ENCODE results near the gene ZNF189.

The ZNF189 gene

DNA sequence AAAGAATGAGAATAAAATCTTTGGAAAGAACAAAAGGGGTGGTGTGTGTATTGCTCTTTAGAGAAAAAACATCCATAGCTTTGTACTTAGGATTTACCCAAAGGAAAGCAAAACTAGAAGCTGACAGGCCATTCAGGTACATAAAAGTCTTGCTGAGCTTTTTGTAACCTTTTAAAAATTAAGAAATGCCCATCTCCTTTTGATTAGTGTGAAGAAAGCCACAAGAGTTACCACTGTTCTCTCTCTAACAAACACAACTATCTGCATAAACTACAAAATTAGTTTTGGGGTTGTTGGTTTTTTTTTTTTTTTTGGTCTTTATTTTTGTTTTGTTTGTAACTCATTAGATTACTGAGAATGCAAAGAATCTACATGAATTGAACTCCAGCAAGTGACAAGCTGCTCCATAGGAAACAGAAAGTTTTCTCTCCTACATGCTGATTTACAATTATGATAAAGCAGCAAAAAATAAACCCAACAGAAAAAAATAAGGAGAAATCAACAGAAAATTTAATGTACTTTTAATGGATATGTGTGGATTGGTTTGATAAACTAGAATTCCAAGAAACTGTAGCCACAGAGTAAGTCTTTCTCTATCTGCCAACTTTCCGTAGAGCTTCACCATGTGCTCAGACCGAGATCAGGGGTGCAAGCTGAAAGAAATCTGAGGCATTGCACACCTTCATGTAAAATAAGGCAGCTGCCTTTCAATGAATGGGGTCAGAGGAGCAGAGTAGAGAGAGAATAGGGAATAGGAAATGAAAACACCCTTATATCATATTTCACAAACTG lies 26.1 kb upstream of the ZNF189 start:
- Mint-ChIP-seq H3K36me3 (ENCODE audit: low read depth) (no peaks in the 10 kb centered on the region), H3K27ac (peak overlapping the region; percentile 38 to 64 (median 49)), H3K4me1 (peaks cover 20% of the 10 kb centered on the region), H3K27me3 (ENCODE audit: low read depth) (no peaks in the 10 kb centered on the region), H3K9me3 (peaks cover 11% of the 10 kb centered on the region), H3K4me3 (no peak overlapping the region)
- TF ChIP-seq, protein P1, sequence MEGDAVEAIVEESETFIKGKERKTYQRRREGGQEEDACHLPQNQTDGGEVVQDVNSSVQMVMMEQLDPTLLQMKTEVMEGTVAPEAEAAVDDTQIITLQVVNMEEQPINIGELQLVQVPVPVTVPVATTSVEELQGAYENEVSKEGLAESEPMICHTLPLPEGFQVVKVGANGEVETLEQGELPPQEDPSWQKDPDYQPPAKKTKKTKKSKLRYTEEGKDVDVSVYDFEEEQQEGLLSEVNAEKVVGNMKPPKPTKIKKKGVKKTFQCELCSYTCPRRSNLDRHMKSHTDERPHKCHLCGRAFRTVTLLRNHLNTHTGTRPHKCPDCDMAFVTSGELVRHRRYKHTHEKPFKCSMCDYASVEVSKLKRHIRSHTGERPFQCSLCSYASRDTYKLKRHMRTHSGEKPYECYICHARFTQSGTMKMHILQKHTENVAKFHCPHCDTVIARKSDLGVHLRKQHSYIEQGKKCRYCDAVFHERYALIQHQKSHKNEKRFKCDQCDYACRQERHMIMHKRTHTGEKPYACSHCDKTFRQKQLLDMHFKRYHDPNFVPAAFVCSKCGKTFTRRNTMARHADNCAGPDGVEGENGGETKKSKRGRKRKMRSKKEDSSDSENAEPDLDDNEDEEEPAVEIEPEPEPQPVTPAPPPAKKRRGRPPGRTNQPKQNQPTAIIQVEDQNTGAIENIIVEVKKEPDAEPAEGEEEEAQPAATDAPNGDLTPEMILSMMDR (IDR thresholded peaks at IDR 0.05; ENCODE audit: unreplicated experiment in 3 of 3), result no peak

DNA sequence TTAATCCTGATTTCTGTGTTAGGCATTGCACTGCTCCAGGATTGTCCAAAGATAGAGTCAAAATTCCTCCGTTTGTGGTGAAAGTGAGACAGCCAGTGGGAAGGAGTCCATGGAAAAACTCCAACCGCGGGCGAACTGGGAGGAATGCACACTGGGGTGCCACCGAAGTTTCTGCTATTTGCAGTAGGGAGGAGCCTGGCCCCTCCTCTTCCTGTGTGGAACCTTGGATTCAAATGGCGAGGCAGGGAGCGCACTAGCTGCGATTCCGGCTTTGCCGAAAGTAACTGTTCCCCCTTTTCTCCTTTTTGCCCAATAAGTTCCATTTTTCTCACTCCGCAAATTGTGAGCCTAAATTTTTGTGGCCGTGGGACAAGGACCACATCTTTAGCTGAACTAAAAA lies 23.1 kb upstream of the ZNF189 start:
- H3K4me3 Mint-ChIP-seq, result no peak overlapping the region
- H3K27me3 Mint-ChIP-seq (ENCODE audit: low read depth), result no peaks in the 10 kb centered on the region
- H3K36me3 Mint-ChIP-seq (ENCODE audit: low read depth), result no peaks in the 10 kb centered on the region
- peak overlapping the region in 1 of 3 experiments; percentile 26 for H3K27ac Mint-ChIP-seq
- peaks cover 25% of the 10 kb centered on the region for H3K9me3 Mint-ChIP-seq
- TF ChIP-seq, protein P1 (IDR thresholded peaks at IDR 0.05; ENCODE audit: unreplicated experiment in 3 of 3), result no peak
- peaks cover 20% of the 10 kb centered on the region for H3K4me1 Mint-ChIP-seq

DNA sequence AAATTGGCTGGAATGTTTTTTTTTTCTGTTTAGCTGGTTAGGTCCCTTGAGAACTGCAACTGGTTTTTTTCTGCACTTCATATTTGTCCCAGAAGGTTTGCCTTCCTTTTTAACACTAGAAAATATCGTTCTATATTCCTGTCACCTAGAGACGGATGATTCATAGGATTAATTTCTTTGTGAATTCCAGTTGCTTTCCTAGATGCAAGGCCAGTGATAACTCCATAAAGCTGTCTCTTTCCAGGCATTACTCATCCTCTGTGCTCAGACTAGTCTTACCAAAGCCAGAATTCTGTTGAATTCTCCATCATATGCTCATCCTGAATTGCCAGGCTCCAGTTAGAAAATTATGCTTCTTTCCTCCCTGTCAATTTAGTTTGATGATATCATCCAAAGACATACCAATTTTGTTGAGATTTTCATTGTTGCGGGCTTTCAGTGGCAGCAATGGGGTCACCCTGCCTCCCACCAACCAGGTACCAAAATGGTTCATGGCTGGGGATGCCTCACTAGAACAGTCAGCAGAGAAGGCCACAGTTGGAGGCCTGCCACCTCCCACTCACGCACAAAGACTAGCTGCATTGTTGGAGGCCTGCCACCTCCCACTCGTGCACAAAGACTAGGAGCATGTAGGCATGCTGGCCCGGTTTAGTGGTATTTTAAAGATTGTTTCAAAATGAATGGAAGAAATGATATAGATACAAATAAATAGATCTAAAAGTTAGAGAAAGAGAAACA lies 22.4 kb upstream of the ZNF189 start:
- peaks cover 20% of the 10 kb centered on the region for H3K4me1 Mint-ChIP-seq
- peak overlapping the region in 2 of 3 experiments; percentile 26 to 59 for H3K27ac Mint-ChIP-seq
- no peaks in the 10 kb centered on the region for H3K36me3 Mint-ChIP-seq (ENCODE audit: low read depth)
- H3K4me3 Mint-ChIP-seq, result no peak overlapping the region
- TF ChIP-seq, protein P1 (IDR thresholded peaks at IDR 0.05; ENCODE audit: unreplicated experiment in 3 of 3), result no peak
- peaks cover 25% of the 10 kb centered on the region for H3K9me3 Mint-ChIP-seq
- no peaks in the 10 kb centered on the region for H3K27me3 Mint-ChIP-seq (ENCODE audit: low read depth)

DNA sequence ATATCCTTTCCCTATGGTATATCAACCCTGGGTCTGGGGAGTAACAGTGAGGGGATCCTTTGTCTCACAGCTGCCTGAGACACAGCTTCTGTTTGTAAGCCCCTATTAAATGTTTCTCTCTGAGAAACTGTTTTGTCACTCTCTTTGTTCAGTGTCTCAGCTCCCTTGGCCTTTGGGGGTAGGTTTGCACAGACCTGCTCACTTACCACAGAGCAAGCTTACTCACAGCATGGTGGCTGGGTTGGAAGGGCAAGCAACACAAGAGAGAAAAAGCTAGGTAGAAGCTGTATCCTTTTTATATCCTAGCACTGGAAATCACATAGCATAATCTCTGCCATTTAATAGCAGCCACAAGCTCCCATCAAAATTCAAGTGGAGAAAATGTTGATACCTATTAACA lies 18.4 kb upstream of the ZNF189 start:
- no peak overlapping the region for H3K27ac Mint-ChIP-seq
- peaks cover 14% of the 10 kb centered on the region for H3K36me3 Mint-ChIP-seq (ENCODE audit: low read depth)
- peaks cover 34% of the 10 kb centered on the region for H3K9me3 Mint-ChIP-seq
- peaks cover 9% of the 10 kb centered on the region for H3K4me1 Mint-ChIP-seq
- TF ChIP-seq, protein P1 (IDR thresholded peaks at IDR 0.05; ENCODE audit: unreplicated experiment in 3 of 3), result no peak
- H3K27me3 Mint-ChIP-seq (ENCODE audit: low read depth), result peaks cover 3% of the 10 kb centered on the region
- no peak overlapping the region for H3K4me3 Mint-ChIP-seq

DNA sequence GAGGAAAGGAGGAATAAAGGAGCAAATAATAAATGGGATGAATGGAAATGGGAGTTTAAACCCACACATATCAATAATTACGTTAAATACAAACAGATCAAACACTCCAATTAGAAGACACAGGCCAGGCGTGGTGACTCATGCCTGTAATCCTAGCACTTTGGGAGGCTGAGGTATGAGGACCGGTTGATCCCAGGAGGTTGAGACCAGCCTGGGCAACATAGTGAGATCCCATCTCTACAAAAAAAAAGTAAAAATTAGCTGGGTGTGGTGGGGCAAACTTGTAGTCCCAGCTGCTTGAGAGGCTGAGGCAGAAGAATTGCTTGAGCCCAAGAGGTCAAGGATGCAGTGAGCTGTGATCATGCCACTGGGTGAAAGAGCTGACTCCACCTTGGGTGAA lies 17.5 kb upstream of the ZNF189 start:
- H3K27ac Mint-ChIP-seq, result no peak overlapping the region
- H3K36me3 Mint-ChIP-seq (ENCODE audit: low read depth), result peaks cover 22% of the 10 kb centered on the region
- TF ChIP-seq, protein P1 (IDR thresholded peaks at IDR 0.05; ENCODE audit: unreplicated experiment in 3 of 3), result no peak
- peaks cover 5% of the 10 kb centered on the region for H3K4me1 Mint-ChIP-seq
- peaks cover 3% of the 10 kb centered on the region for H3K27me3 Mint-ChIP-seq (ENCODE audit: low read depth)
- H3K9me3 Mint-ChIP-seq, result peaks cover 38% of the 10 kb centered on the region
- H3K4me3 Mint-ChIP-seq, result no peak overlapping the region
